Spinal cord (tissue), 10 donors: ENCODE data around the gene SP1. TPM values are rescaled to one million over a fixed set of nuclear protein-coding genes. Genes with fewer than 3 reads are reported as not detected.
"Not testable (repeated sequence)": the region's sequence is repeated elsewhere in the genome, so short reads cannot be mapped to it uniquely, and the experiment has no call there.

Source experiments
- DNase-seq, 6 donors: peaks; one replicate each; pipeline versions ENCODE4 v3.0.0 to v3.0.0-alpha.2; 2013 to 2015; ENCODE audit warnings: low spot score in 6 of 6, low read depth in 4 of 6
- H3K27ac ChIP-seq: one replicate; pipeline ENCODE4 v1.5.1; 2013; ENCODE audit warnings: low read depth, low read length, control low read depth
- H3K27me3 ChIP-seq: one replicate; pipeline ENCODE4 v1.6.1; 2013; ENCODE audit warnings: low read length; ENCODE audit not compliant: control insufficient read depth, insufficient read depth
- H3K36me3 ChIP-seq: one replicate; pipeline ENCODE4 v1.6.1; 2013; ENCODE audit warnings: low read length; ENCODE audit not compliant: control insufficient read depth, insufficient read depth
- H3K4me1 ChIP-seq: one replicate; pipeline ENCODE4 v1.6.1; 2013; ENCODE audit warnings: low read length; ENCODE audit not compliant: control insufficient read depth, insufficient read depth
- H3K4me3 ChIP-seq: one replicate; pipeline ENCODE4 v1.5.1; 2013; ENCODE audit warnings: low read depth, low read length, control low read depth
- H3K9me3 ChIP-seq: one replicate; pipeline ENCODE4 v1.6.1; 2013; ENCODE audit warnings: low read length; ENCODE audit not compliant: control insufficient read depth, insufficient read depth
- WGBS: methylation state at CpG from one replicate; pipeline ENCODE4 v1.1.5; 2013; ENCODE audit warnings: missing lambda C conversion rate; ENCODE audit not compliant: insufficient coverage; 5-methylcytosine and 5-hydroxymethylcytosine counted together
- polyA plus RNA-seq, 2 donors: library from polyadenylated mRNA; unstranded; fragments of 120-200 nt; gene quantifications; one replicate each; pipeline ENCODE4 v1.2.1, GENCODE V29; 2013; ENCODE audit not compliant: insufficient read length in 2 of 2
- total RNA-seq, 2 donors: library from RNA; depleted of rRNA in 1 of 2; stranded (reverse); fragments of 120-200 nt in 1 of 2; fragments of >200 nt in 1 of 2; gene quantifications; one replicate each; pipeline versions ENCODE4 v1.2.3 to v1.2.4, GENCODE V29; 2013 to 2014
- donor health status: healthy.

Gene SP1
- total and polyA plus RNA-seq, 4 donors: 31.3 to 55.2 (median 35.3) TPM

DNA sequence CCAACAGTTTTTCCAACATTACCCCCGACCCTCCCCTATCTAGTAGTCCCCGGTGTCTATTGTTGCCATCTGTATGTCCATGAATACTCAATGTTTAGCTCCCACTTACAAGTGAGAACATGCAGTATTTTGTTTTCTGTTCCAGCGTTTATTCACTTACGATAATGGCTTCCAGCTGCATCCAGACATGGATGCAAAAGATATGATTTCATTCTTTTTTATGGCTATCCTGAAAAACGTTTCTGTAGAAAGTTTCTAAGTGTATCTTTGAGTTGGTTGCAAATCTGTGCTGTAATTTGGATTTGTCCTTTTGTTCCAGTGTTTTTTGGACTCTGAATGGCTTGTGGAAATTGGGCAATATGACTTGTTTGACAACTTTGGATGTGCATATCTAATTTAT lies 11.7 kb downstream of the SP1 start:
- no peaks in the 10 kb centered on the region for H3K27me3 ChIP-seq
- H3K4me3 ChIP-seq: no peak overlapping the region
- peaks cover 12% of the 10 kb centered on the region for H3K36me3 ChIP-seq
- 30% methylated on average over 3 of the region's 5 CpGs for WGBS
- no peaks in the 10 kb centered on the region for H3K9me3 ChIP-seq
- no peak for DNase-seq
- H3K27ac ChIP-seq: peak overlapping the region; percentile 33
- H3K4me1 ChIP-seq: peaks cover 20% of the 10 kb centered on the region

GRCh38 chr12:53399896-53400295 lies 19.9 kb downstream of the SP1 start:
- DNase-seq: no peak
- whole genome bisulfite sequencing: 87% methylated on average over 6 of the region's 7 CpGs
- Histone ChIP-seq H3K27me3 (no peaks in the 10 kb centered on the region), H3K4me3 (no peak overlapping the region), H3K4me1 (no peaks in the 10 kb centered on the region), H3K36me3 (peaks cover 15% of the 10 kb centered on the region), H3K9me3 (no peaks in the 10 kb centered on the region), H3K27ac (no peak overlapping the region)

GRCh38 chr12:53402351-53402750 lies 22.4 kb downstream of the SP1 start:
- peaks cover 20% of the 10 kb centered on the region for H3K36me3 ChIP-seq
- not testable (repeated sequence) for DNase-seq, H3K4me3 ChIP-seq, H3K9me3 ChIP-seq, H3K27ac ChIP-seq, H3K27me3 ChIP-seq, H3K4me1 ChIP-seq
- 98% methylated on average over 14 of the region's 16 CpGs for WGBS

DNA sequence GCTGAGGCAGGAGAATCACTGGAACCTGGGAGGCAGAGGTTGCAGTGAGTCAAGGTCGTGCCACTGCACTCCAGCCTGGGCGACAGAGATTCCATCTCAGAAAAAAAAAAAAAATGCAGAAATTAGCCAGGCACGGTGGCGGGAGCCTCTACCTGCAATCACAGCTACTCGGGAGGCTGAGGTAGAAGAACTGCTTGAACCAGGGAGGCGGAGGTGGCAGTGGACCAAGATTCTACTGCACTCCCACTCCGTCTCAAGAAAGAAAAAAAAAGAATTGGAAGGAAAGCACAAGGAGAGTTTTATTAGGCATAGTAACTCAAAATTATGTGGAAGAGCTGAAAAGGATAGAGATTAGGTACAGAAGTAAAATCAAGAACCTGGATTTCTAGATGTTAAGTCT lies 22.9 kb downstream of the SP1 start:
- no peak overlapping the region for H3K27ac ChIP-seq
- H3K4me3 ChIP-seq: no peak overlapping the region
- no peaks in the 10 kb centered on the region for H3K27me3 ChIP-seq
- no peaks in the 10 kb centered on the region for H3K4me1 ChIP-seq
- WGBS: 100% methylated on average over 2 of the region's 7 CpGs
- no peak for DNase-seq
- no peaks in the 10 kb centered on the region for H3K9me3 ChIP-seq
- peaks cover 24% of the 10 kb centered on the region for H3K36me3 ChIP-seq

- no peak for DNase-seq
- Histone ChIP-seq H3K27ac (no peak overlapping the region), H3K4me3 (no peak overlapping the region), H3K9me3 (no peaks in the 10 kb centered on the region), H3K4me1 (no peaks in the 10 kb centered on the region), H3K27me3 (no peaks in the 10 kb centered on the region), H3K36me3 (peaks cover 48% of the 10 kb centered on the region)
- WGBS: 84% methylated on average over 4 of the region's 5 CpGs
Measured at GRCh38 chr12:53410951-53411350, 31.0 kb downstream of the SP1 start.

- Histone ChIP-seq H3K9me3 (no peaks in the 10 kb centered on the region), H3K27me3 (no peaks in the 10 kb centered on the region), H3K4me1 (no peaks in the 10 kb centered on the region), H3K4me3 (no peak overlapping the region), H3K27ac (peak overlapping the region; percentile 29), H3K36me3 (peaks cover 30% of the 10 kb centered on the region)
- no CpG with 5 or more reads among the region's 3 CpGs for WGBS
- DNase-seq: peak in 1 of 6 donors; percentile 25
Measured at GRCh38 chr12:53413485-53414204, 33.7 kb downstream of the SP1 start.

- Histone ChIP-seq H3K27ac (peak overlapping the region; percentile 53), H3K27me3 (no peaks in the 10 kb centered on the region), H3K9me3 (no peaks in the 10 kb centered on the region), H3K36me3 (peaks cover 19% of the 10 kb centered on the region), H3K4me1 (no peaks in the 10 kb centered on the region), H3K4me3 (no peak overlapping the region)
- DNase-seq: peak in 1 of 6 donors; percentile 48
- WGBS: 34% methylated on average over 2 of the region's 3 CpGs
Measured at GRCh38 chr12:53414756-53415417, 34.9 kb downstream of the SP1 start.

GRCh38 chr12:53415752-53416389 lies 35.9 kb downstream of the SP1 start:
- H3K9me3 ChIP-seq, H3K4me3 ChIP-seq, H3K36me3 ChIP-seq, DNase-seq, H3K4me1 ChIP-seq, H3K27me3 ChIP-seq: not testable (repeated sequence)
- peak overlapping the region; percentile 53 for H3K27ac ChIP-seq
- 70% methylated on average over 1 of the region's 2 CpGs for WGBS

GRCh38 chr12:53417291-53417816 lies 37.4 kb downstream of the SP1 start:
- H3K36me3 ChIP-seq, H3K9me3 ChIP-seq, H3K4me3 ChIP-seq, H3K27me3 ChIP-seq, DNase-seq, H3K4me1 ChIP-seq, H3K27ac ChIP-seq: not testable (repeated sequence)
- WGBS: no CpG with 5 or more reads among the region's 9 CpGs
